GM21529 (cell line): Measurements from ENCODE around the gene ATP8B4.
"Not testable (repeated sequence)": the region's sequence is repeated elsewhere in the genome, so short reads cannot be mapped to it uniquely, and the experiment has no call there.

Experiments
- ATAC-seq: cut with Tn5 transposase; IDR thresholded peaks from one replicate; pipeline ENCODE4 v1.9.1; 2021; ENCODE audit not compliant: unreplicated experiment

ATP8B4 gene

DNA sequence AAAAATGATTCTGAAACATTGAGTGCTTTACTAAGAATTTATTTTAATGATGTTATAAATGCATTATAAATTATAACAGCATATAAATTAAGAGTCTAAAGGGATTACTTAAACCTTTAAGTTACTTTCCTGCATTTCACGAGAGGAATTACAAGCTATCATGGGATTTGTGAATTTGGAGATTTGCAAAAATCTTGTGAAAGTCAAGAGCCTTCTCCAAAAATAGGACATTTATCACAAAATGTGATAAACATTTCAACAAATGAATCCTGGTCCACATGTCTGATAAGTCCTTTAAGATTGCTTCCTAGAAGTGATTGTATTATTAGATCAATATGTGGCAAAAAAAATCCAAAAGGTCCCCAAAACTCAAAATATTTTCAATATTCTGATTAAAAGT, 154.5 kb downstream of the ATP8B4 start:
- ATAC-seq: no peak

GRCh38 chr15:49964061-49964460, 155.0 kb downstream of the ATP8B4 start:
- no peak for ATAC-seq

DNA sequence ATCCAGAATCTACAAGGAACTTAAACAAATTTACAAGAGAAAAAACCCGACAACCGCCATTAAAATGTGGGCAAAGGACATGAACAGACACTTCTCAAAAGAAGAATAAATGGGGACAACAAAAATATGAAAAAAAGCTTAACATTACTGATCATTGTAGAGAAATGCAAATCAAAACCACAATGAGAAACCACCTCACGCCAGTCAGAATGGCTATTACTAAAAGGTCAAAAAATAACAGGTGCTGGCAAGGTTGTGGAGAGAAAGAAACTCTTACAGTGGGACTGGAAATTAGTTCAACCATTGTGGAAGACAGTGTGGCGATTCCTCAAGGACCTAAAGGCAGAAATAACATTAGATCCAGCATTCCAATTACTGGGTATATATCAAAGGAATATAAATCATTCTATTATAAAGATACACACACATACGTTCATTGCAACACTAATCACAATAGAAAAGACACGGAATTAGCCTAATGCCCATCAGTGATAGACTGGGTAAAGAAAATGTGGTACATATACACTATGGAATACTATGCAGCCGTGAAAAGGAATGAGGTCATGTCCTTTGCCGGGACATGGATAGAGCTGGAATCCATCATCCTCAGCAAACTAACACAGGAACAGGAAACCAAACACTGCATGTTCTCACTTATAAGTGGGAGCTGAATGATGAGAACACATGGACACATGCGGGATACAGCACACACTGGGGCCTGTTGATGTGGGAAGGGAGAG, 155.8 kb downstream of the ATP8B4 start:
- ATAC-seq: not testable (repeated sequence)

GRCh38 chr15:49962044-49962602, 156.9 kb downstream of the ATP8B4 start:
- ATAC-seq: no peak

- ATAC-seq: no peak
Measured at GRCh38 chr15:49953421-49953820, 165.6 kb downstream of the ATP8B4 start.

DNA sequence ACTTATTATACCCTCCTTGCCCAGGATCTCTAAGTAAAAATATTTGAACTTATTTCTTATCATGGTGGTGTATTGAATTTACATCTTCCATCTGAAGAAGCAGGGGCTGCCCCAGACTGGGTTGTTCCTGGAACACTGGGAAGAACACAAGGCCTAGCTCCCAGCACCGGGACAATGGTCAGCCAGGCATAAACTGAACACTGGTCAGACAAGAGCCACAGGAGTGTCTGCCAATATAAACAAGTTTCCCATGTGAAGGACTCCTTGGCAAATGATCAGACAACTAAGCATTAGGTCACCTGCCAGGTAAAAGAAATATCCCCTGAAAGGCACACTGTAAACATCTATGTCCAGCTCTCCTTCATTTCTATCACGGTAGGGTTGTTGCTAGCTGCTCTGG, 172.4 kb downstream of the ATP8B4 start:
- ATAC-seq: no peak

DNA sequence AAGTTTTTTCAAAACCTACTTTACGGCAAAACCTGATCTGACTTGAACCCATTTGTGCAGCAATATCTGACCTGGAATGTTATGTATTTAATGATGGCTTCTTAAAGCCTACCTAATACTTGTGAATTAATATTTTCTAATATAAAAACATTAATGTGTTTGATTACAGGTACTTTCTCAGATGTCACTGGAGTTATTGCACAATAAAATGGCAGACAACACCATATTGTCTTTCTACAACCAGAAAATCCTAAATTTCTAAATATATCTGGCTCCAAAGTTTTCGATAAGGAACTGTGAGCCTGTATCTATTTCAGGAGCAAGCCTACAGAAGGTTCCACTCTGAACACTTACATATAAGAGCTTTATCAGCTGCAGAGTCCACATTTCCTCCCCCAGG, 184.5 kb downstream of the ATP8B4 start:
- ATAC-seq: no peak

DNA sequence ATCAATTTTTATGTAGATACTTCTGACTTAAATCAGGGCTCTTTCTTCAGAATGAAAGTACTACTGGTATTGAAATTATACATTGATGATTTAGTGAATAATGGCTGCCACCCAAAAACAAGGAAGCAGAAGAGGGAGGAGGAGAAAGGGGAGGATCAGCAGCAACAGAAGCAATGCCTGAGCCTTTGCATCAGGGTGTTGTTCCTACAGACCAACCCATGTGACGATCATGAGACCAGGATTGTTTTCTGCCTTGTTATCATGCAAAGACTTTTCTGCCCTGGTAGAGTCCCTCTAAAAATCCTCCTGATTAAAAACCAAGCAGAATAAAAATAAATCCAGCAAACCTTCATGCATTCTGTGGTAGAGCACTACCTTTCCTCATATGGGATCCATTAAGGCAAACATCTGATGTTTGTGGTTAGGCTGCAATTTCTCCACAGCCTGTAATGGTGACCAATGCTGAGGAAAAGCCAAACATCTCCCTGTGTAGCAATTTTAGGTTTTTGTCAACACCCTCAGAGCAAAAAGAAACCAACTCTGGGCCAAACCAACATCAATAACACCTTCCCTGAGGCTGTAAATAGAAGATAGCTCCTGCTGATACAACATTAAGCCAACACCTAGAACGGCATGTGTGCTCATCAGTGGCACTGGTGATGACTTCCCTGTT, 191.7 kb downstream of the ATP8B4 start:
- no peak for ATAC-seq

GRCh38 chr15:49926740-49927139, 192.3 kb downstream of the ATP8B4 start:
- ATAC-seq: no peak

DNA sequence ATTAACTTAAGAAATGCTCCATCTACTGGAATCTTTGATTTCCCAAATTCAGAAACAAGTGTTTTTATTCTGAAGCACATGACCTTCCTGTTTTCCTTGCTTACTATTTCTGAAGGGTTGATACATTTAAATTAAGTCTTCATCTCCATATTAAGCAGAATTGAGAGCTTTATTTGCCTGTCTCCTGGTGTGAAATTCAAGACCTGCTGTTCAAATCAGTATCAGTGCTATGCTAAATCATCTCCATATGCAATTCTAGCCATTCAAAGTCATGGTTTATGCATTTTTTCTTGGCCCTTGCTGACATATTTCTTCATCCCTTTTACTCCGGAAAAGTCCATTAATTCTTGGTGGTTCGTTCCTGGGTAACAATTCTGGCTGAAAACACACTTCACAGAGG, 195.4 kb downstream of the ATP8B4 start:
- no peak for ATAC-seq

- ATAC-seq: no peak
Measured at GRCh38 chr15:49919034-49919433, 200.0 kb downstream of the ATP8B4 start.

GRCh38 chr15:49918121-49918520, 200.9 kb downstream of the ATP8B4 start:
- no peak for ATAC-seq

GRCh38 chr15:49916998-49917397, 202.0 kb downstream of the ATP8B4 start:
- ATAC-seq: no peak

- no peak for ATAC-seq
Measured at GRCh38 chr15:49915822-49916221, 203.2 kb downstream of the ATP8B4 start.

DNA sequence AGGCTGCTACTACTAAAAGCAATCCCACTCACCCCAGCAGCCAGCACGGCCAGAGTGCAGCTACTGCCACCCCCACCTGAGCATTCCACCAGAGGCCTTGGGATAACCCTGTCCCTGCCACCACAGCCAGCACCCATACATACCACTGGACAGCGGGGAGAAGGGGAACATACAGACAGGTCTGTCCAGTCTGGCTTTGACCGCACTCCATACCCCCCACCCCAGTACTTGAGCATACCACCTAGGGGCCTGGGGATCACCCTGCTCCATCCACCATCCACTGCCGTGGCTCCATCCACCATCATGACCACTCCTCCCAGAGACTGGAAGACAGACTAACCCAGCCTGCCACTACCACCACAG, 210.1 kb downstream of the ATP8B4 start:
- ATAC-seq: no peak

DNA sequence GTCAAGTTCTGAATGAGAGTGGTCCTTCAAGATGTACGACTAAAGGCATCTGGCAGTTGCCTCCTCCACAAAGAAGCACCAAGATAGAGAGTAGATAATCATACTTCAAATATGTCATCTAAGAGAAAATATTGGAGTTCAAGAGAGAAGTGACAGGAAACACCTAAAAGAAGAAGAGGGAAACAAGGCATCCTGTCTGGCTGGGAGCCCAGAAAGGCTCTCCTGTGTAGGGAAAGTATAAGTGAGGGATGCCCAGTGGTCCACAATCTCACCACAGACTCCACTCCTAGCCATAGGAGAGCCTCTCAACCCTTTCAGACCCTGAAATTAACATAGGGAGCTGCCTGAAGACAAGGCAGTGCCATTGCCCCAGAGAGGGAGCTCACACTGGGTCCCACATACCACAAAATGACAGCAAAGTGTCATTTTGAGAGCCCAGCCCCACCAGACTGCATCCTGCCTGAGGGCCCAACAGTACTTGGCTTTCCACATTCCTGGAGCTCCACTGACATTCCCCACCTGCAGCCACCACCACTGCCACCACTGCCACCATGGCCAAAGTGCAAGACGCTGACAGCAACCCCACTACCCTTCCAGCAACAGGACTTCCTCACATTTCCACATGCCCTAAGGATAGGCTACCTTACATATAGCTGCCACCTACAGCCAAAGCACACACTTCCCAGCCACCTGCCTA, 210.6 kb downstream of the ATP8B4 start:
- no peak for ATAC-seq

GRCh38 chr15:49906966-49907365, 212.1 kb downstream of the ATP8B4 start:
- ATAC-seq: no peak

- ATAC-seq: no peak
Measured at GRCh38 chr15:49905221-49905620, 213.8 kb downstream of the ATP8B4 start.

GRCh38 chr15:49904296-49904695, 214.7 kb downstream of the ATP8B4 start:
- ATAC-seq: no peak

DNA sequence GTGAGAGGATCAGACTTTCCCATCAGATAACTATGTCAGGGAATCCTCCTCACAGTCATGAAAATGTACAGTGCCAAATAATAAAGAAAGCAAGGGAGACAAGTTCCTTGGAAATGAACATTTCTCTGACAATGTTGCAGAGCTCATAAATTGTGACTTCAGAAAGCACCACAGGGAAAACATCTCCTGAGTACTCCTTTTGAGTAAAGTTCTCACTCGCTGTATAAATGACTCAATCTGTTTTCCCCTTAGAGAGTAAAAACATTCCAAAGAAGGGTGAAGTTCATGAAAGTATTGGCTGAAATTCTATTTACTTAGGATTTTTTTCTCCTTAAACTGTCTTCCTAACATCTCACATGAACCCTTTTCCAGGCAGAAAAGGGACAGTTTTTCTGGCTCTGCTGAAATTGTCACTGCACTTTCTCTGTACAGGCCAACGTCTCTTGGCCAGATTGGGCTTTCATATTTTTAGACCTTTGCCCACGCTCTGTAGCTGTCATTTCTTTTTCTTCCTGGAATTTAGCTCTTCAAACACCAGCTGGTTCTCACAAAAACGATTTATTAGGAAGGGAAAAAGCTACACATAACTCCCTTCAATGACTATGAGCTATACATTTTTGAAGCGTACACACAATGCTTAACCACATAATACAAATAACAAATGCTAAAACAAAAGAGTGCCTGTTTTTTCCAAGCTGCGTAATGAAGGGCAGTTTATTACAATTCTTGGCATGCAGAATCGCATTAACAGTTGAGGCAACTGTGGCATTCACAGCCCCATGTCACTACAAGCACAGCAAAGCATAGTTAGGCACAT, 216.1 kb downstream of the ATP8B4 start:
- ATAC-seq: no peak
